GM12878 (cell line): ENCODE data around the gene WDR48. TPM values are rescaled to one million over a fixed set of nuclear protein-coding genes. Genes with fewer than 3 reads are reported as not detected.
A peak's percentile ranks its signal among the peaks of the same experiment; 100 is the strongest.

Source experiments
- ATAC-seq: fragments of 200-7000 bp; cut with Tn5 transposase; 3 replicates; pipeline ENCODE4 v1.9.1; 2020; ENCODE audit warnings: mild to moderate bottlenecking, moderate library complexity
- BruUV-seq: library from RNA; stranded (reverse); fragments of 400-500 nt; replicated peaks from 2 replicates; lab custom pipeline; 2021; lab: Mats Ljungman, UMichigan
- CTCF ChIA-PET: fragments of 300-600 bp; sonication (Branson Sonifier 250); formaldehyde crosslinking; extraction: SDS; loops from one replicate; lab custom pipeline; 2021; ENCODE audit warnings: inconsistent platforms; lab: Yijun Ruan, JAX
- POLR2A ChIA-PET: fragments of 350-600 bp; formaldehyde crosslinking; extraction: SDS; loops from one replicate; lab custom pipeline; 2021; ENCODE audit warnings: inconsistent platforms; lab: Charles Lee
- RAD21 ChIA-PET: fragments of 300-600 bp; sonication (Branson Sonifier 250); formaldehyde crosslinking; loops from one replicate; lab custom pipeline; 2023; ENCODE audit warnings: antibody characterized with exemption; ENCODE audit not compliant: unreplicated experiment; lab: Charles Lee
- SMC1A ChIA-PET: fragments of 300-600 bp; sonication (Branson Sonifier 250); formaldehyde crosslinking; loops from one replicate; lab custom pipeline; 2023; ENCODE audit not compliant: unreplicated experiment, uncharacterized antibody; lab: Charles Lee
- DNase-seq: peaks from one replicate; pipeline ENCODE4 v3.0.0-alpha.2; 2011; ENCODE audit warnings: low read depth, low spot score
- FAIRE-seq: peaks from 3 replicates; lab custom pipeline; 2011; peaks lifted over from hg19 to GRCh38; lab: Jason Lieb, UNC
- H2AFZ ChIP-seq: 2 replicates; pipeline ENCODE4 v1.6.0; 2011; ENCODE audit warnings: low read depth, low read length, control low read depth; ENCODE audit not compliant: control insufficient read depth
- H3K27ac ChIP-seq: 2 replicates; pipeline ENCODE4 v1.5.1; 2011; ENCODE audit warnings: control low read depth; ENCODE audit not compliant: control insufficient read depth, insufficient read depth
- H3K27me3 ChIP-seq, 2 experiments: replicated peaks in 1 of 2; 2 replicates each; pipeline versions ENCODE4 v1.6.0 to v1.6.1; 2011; ENCODE audit warnings: low read length in 1 of 2; ENCODE audit not compliant: control insufficient read depth in 2 of 2, insufficient read depth in 2 of 2
- H3K36me3 ChIP-seq, 2 experiments: 2 replicates each; pipeline ENCODE4 v1.5.1; 2011; ENCODE audit warnings: low read length in 1 of 2; ENCODE audit not compliant: control insufficient read depth in 2 of 2, insufficient read depth in 2 of 2
- H3K4me1 ChIP-seq: 2 replicates; pipeline ENCODE4 v1.6.1; 2011; ENCODE audit warnings: mild to moderate bottlenecking, low read length, moderate library complexity, mixed read lengths; ENCODE audit not compliant: control insufficient read depth, insufficient read depth
- H3K4me2 ChIP-seq: 2 replicates; pipeline ENCODE4 v1.6.0; 2011; ENCODE audit warnings: control low read depth; ENCODE audit not compliant: control insufficient read depth, insufficient read depth
- H3K4me3 ChIP-seq: fragments of 200-600 bp; sonication (generic); 2 replicates; pipeline ENCODE4 v1.5.1; 2016
- H3K79me2 ChIP-seq: 2 replicates; pipeline ENCODE4 v1.6.0; 2011; ENCODE audit warnings: low read length; ENCODE audit not compliant: control insufficient read depth, insufficient read depth
- H3K9ac ChIP-seq: 2 replicates; pipeline ENCODE4 v1.8.0; 2011; ENCODE audit warnings: low read length, control low read depth, mixed read lengths; ENCODE audit not compliant: control insufficient read depth, insufficient read depth
- H3K9me3 ChIP-seq: replicated peaks from 3 replicates; pipeline ENCODE4 v1.5.1; 2011; ENCODE audit warnings: mild to moderate bottlenecking, low read length; ENCODE audit not compliant: control insufficient read depth, insufficient read depth
- H4K20me1 ChIP-seq: 2 replicates; pipeline ENCODE4 v1.6.0; 2011; ENCODE audit not compliant: control insufficient read depth, insufficient read depth
- DPF2 ChIP-seq: fragments of 450-650 bp; IDR thresholded peaks from 2 replicates; pipeline ENCODE4 v1.6.1; 2017; ENCODE audit warnings: mild to moderate bottlenecking
- HCFC1 ChIP-seq: fragments of 150-350 bp; IDR thresholded peaks from 2 replicates; pipeline ENCODE4 v1.6.1; 2014; ENCODE audit warnings: low read length
- HDAC6 ChIP-seq: fragments of 200-600 bp; sonication (generic); IDR thresholded peaks from one replicate; pipeline ENCODE4 v1.8.0; 2017; ENCODE audit warnings: antibody characterized with exemption; ENCODE audit not compliant: unreplicated experiment
- MEF2B ChIP-seq: fragments of 450-650 bp; IDR thresholded peaks from 2 replicates; pipeline ENCODE4 v1.6.1; 2018; ENCODE audit warnings: mild to moderate bottlenecking, moderate library complexity; ENCODE audit not compliant: partially characterized antibody, poor library complexity, severe bottlenecking
- MTA2 ChIP-seq: fragments of 450-650 bp; IDR thresholded peaks from 2 replicates; pipeline ENCODE4 v1.6.1; 2016; ENCODE audit warnings: low read depth, mild to moderate bottlenecking, moderate library complexity
- NFXL1 ChIP-seq: fragments of 450-650 bp; IDR thresholded peaks from 2 replicates; pipeline ENCODE4 v1.6.1; 2017; ENCODE audit warnings: antibody characterized with exemption, mild to moderate bottlenecking, borderline replicate concordance
- PAX8 ChIP-seq: fragments of 450-650 bp; IDR thresholded peaks from 2 replicates; pipeline ENCODE4 v1.6.1; 2017; ENCODE audit warnings: mild to moderate bottlenecking, moderate library complexity
- POLR2AphosphoS5 ChIP-seq: IDR thresholded peaks from 2 replicates; pipeline ENCODE4 v1.6.1; 2011; ENCODE audit warnings: mild to moderate bottlenecking, low read length, inconsistent platforms
- RBBP5 ChIP-seq: fragments of 200-600 bp; sonication (generic); conservative IDR thresholded peaks from 2 replicates; pipeline ENCODE4 v1.6.1; 2016
- RFX5 ChIP-seq: IDR thresholded peaks from 2 replicates; pipeline ENCODE4 v1.6.1; 2011; ENCODE audit warnings: low read depth, low read length, improper control_type of control experiment
- RUNX3 ChIP-seq: IDR thresholded peaks from 2 replicates; pipeline ENCODE4 v1.6.1; 2012; ENCODE audit warnings: low read length, inconsistent platforms
- SPI1 ChIP-seq: IDR thresholded peaks from 2 replicates; pipeline ENCODE4 v1.6.1; 2011; ENCODE audit warnings: low read depth, mild to moderate bottlenecking, low read length, moderate library complexity, borderline replicate concordance; ENCODE audit not compliant: insufficient read depth
- ZNF622 ChIP-seq: fragments of 450-650 bp; IDR thresholded peaks from 2 replicates; pipeline ENCODE4 v1.6.1; 2017; ENCODE audit warnings: mild to moderate bottlenecking, inconsistent platforms
- WGBS: methylation state at CpG from one replicate; pipeline ENCODE4 v1.1.6; 2016; ENCODE audit warnings: low lambda C conversion rate; ENCODE audit not compliant: insufficient replicate concordance, insufficient coverage; ENCODE audit errors: missing lambda C conversion rate; 5-methylcytosine and 5-hydroxymethylcytosine counted together
- in situ Hi-C: fragments of 300-500 bp; cut with MboI; formaldehyde crosslinking; loops from 9 replicates; pipeline ENCODE4 v1.14.3; 2018; ENCODE audit warnings: mixed read lengths
- intact Hi-C: fragments of 100-400 bp; cut with micrococcal nuclease; formaldehyde crosslinking; loops from one replicate; pipeline ENCODE4 v1.14.2; 2022; ENCODE audit not compliant: unreplicated experiment
- polyA plus RNA-seq, 11 experiments: library from polyadenylated mRNA; depleted of rRNA in 4 of 11; unstranded in 6 of 11; stranded (reverse) in 5 of 11; fragments of >200 nt; fragmentation: Nextera tagmentation in 4 of 11; fragmentation: Illumina TruSeq in 1 of 11; extraction: Ambion mirVana in 4 of 11; extraction: Trizol in 1 of 11; gene quantifications; 1 replicate in 1 of 11; 2 replicates in 10 of 11; pipeline versions ENCODE4 v1.2.1 to v1.2.3, GENCODE V29; 2011 to 2016; ENCODE audit warnings: inconsistent platforms in 2 of 11, missing spikeins in 2 of 11, low read depth in 1 of 11
- total RNA-seq, 4 experiments: library from RNA; depleted of rRNA in 3 of 4; stranded (reverse); fragments of >200 nt in 3 of 4; fragmentation: Illumina TruSeq in 1 of 4; extraction: Trizol in 1 of 4; gene quantifications; 2 replicates each; pipeline versions ENCODE4 v1.2.1 to v1.2.3, GENCODE V29; 2013 to 2021
- TF ChIP-seq, protein P1 (sequence below): fragments of 450-650 bp; IDR thresholded peaks from 2 replicates; pipeline ENCODE4 v1.6.1; 2017; ENCODE audit warnings: low read depth, mild to moderate bottlenecking, moderate library complexity
- TF ChIP-seq, protein P2 (sequence below): fragments of 150-350 bp; IDR thresholded peaks from 2 replicates; pipeline ENCODE4 v1.6.1; 2014; ENCODE audit warnings: mild to moderate bottlenecking, low read depth, low read length
- TF ChIP-seq, protein P3 (sequence below): IDR thresholded peaks from 2 replicates; pipeline ENCODE4 v1.6.1; 2012; ENCODE audit warnings: mild to moderate bottlenecking, low read depth, low read length
- TF ChIP-seq, protein P4 (sequence below): IDR thresholded peaks from 2 replicates; pipeline ENCODE4 v1.6.1; 2011; ENCODE audit warnings: borderline replicate concordance, low read depth, mild to moderate bottlenecking, moderate library complexity, low read length; ENCODE audit not compliant: insufficient read depth, poor library complexity, severe bottlenecking

The WDR48 gene
- total and polyA plus RNA-seq, 10 of the 15 experiments (the other 5 are each of a cell fraction or from before 2014, with no cell fraction given), result 16.8 to 43.8 (median 29.0) TPM

DNA sequence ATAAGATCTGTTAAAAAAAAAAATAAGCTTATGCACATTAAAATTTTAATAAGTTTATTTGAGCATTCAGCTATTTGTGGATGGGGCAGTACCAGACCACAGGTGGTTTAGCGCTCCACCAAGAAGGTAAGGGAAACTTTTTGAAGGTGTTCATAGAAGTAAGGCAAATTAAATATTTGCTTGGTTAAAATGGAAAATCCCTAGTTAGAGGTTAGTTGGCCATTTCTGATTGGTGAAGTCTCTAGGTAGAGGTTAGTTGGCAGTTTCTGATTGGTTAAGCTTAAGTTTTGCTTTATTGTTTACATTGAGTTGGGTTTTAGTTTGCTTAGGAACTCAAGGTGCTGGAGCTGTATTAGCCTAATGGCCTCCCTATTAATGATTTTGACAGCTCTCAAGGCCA is 30.8 kb upstream of the WDR48 start:
- POLR2A ChIA-PET, result interaction anchor here (1.8 kb wide), 1 partner anchor 10 kb away, joined by 6 read pairs; no protein-coding TSS in a partner anchor
- TF ChIP-seq SPI1 (no peak), HCFC1 (no peak), POLR2AphosphoS5 (no peak), HDAC6 (no peak), NFXL1 (no peak), RFX5 (peak; percentile 74), MTA2 (peak; percentile 88), RUNX3 (peak; percentile 67), RBBP5 (no peak), ZNF622 (no peak), DPF2 (no peak), MEF2B (no peak), PAX8 (no peak)
- TF ChIP-seq, protein P1, sequence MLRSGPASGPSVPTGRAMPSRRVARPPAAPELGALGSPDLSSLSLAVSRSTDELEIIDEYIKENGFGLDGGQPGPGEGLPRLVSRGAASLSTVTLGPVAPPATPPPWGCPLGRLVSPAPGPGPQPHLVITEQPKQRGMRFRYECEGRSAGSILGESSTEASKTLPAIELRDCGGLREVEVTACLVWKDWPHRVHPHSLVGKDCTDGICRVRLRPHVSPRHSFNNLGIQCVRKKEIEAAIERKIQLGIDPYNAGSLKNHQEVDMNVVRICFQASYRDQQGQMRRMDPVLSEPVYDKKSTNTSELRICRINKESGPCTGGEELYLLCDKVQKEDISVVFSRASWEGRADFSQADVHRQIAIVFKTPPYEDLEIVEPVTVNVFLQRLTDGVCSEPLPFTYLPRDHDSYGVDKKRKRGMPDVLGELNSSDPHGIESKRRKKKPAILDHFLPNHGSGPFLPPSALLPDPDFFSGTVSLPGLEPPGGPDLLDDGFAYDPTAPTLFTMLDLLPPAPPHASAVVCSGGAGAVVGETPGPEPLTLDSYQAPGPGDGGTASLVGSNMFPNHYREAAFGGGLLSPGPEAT, result peak; percentile 91
- TF ChIP-seq, protein P2, sequence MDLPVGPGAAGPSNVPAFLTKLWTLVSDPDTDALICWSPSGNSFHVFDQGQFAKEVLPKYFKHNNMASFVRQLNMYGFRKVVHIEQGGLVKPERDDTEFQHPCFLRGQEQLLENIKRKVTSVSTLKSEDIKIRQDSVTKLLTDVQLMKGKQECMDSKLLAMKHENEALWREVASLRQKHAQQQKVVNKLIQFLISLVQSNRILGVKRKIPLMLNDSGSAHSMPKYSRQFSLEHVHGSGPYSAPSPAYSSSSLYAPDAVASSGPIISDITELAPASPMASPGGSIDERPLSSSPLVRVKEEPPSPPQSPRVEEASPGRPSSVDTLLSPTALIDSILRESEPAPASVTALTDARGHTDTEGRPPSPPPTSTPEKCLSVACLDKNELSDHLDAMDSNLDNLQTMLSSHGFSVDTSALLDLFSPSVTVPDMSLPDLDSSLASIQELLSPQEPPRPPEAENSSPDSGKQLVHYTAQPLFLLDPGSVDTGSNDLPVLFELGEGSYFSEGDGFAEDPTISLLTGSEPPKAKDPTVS, result no peak
- TF ChIP-seq, protein P3, sequence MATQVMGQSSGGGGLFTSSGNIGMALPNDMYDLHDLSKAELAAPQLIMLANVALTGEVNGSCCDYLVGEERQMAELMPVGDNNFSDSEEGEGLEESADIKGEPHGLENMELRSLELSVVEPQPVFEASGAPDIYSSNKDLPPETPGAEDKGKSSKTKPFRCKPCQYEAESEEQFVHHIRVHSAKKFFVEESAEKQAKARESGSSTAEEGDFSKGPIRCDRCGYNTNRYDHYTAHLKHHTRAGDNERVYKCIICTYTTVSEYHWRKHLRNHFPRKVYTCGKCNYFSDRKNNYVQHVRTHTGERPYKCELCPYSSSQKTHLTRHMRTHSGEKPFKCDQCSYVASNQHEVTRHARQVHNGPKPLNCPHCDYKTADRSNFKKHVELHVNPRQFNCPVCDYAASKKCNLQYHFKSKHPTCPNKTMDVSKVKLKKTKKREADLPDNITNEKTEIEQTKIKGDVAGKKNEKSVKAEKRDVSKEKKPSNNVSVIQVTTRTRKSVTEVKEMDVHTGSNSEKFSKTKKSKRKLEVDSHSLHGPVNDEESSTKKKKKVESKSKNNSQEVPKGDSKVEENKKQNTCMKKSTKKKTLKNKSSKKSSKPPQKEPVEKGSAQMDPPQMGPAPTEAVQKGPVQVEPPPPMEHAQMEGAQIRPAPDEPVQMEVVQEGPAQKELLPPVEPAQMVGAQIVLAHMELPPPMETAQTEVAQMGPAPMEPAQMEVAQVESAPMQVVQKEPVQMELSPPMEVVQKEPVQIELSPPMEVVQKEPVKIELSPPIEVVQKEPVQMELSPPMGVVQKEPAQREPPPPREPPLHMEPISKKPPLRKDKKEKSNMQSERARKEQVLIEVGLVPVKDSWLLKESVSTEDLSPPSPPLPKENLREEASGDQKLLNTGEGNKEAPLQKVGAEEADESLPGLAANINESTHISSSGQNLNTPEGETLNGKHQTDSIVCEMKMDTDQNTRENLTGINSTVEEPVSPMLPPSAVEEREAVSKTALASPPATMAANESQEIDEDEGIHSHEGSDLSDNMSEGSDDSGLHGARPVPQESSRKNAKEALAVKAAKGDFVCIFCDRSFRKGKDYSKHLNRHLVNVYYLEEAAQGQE, result no peak
- TF ChIP-seq, protein P4, sequence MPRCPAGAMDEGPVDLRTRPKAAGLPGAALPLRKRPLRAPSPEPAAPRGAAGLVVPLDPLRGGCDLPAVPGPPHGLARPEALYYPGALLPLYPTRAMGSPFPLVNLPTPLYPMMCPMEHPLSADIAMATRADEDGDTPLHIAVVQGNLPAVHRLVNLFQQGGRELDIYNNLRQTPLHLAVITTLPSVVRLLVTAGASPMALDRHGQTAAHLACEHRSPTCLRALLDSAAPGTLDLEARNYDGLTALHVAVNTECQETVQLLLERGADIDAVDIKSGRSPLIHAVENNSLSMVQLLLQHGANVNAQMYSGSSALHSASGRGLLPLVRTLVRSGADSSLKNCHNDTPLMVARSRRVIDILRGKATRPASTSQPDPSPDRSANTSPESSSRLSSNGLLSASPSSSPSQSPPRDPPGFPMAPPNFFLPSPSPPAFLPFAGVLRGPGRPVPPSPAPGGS, result no peak

More for the DNA sequence above, 30.8 kb upstream of the WDR48 start:
- Histone ChIP-seq H2AFZ (no peak overlapping the region; the same call in 1 of the 2 replicates), H3K79me2 (no peaks in the 10 kb centered on the region), H3K4me2 (no peak overlapping the region), H4K20me1 (no peaks in the 10 kb centered on the region), H3K4me1 (peaks cover 3% of the 10 kb centered on the region; the same call in 1 of the 2 replicates), H3K36me3 (no peaks in the 10 kb centered on the region), H3K9me3 (no peaks in the 10 kb centered on the region), H3K27me3 (no peaks in the 10 kb centered on the region), H3K9ac (no peak overlapping the region), H3K4me3 (no peak overlapping the region), H3K27ac (no peak overlapping the region)
- ChIA-PET RAD21 (interaction anchor here (1.1 to 1.9 kb wide), 5 partner anchors 9 to 267 kb away, joined by 3 to 19 read pairs (median 6); no protein-coding TSS in a partner anchor), SMC1A (interaction anchor here (0.6 to 6.8 kb wide), 10 partner anchors 9 to 937 kb away, joined by 3 to 41 read pairs (median 4); no protein-coding TSS in a partner anchor), CTCF (interaction anchor here (0.7 to 5.4 kb wide), 10 partner anchors 9 to 374 kb away, joined by 3 to 39 read pairs (median 4); no protein-coding TSS in a partner anchor)
- no TSS peak for BruUV-seq
- in situ Hi-C loops (no loop called here), intact Hi-C loops (no loop called here)
- DNase-seq, result peak; percentile 54
- peak; percentile 79 for ATAC-seq
- 10% methylated on average over 1 of the region's 1 CpG for WGBS
- FAIRE-seq, result no peak
